Activated T-cell treated with anti-CD3 and anti-CD28 coated beads for 1 hour (primary cell): ENCODE measurements around the gene ROR1.

Experiments
- DNase-seq: peaks from one replicate; pipeline ENCODE4 v3.0.0-alpha.2; 2020; ENCODE audit warnings: low read depth

ROR1 gene

GRCh38 chr1:63936801-63937200, 163.0 kb downstream of the ROR1 start:
- DNase-seq, result no peak

DNA sequence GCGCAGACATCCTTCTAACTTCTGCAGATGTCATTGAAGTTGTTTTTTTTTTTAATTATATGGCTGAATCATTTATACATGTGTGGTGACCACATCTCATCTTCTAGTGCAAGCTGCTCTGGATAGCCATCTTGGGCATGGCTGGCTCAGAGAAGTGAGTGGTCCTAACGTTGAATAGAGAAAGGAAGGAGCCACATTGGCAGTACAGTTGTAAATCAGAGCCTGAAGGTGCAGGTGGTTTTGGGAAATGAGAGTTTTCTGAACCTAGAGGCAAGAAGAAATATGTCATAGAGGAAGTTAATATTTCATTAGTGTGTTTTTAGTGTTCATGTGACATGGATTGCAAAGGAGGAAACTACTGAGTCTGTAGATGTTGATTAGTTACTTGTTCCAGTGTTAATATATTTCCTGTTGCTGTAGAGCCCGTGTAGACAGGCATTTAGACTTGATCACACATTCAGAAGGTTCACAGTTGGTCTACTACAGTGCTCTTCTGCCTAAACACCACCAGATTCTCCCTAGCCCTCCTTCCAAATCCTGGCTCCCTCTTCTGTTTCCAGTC, 163.7 kb downstream of the ROR1 start:
- no peak for DNase-seq

- no peak for DNase-seq
Measured at GRCh38 chr1:63940440-63940839, 166.6 kb downstream of the ROR1 start.

GRCh38 chr1:63943393-63943792, 169.6 kb downstream of the ROR1 start:
- no peak for DNase-seq

DNA sequence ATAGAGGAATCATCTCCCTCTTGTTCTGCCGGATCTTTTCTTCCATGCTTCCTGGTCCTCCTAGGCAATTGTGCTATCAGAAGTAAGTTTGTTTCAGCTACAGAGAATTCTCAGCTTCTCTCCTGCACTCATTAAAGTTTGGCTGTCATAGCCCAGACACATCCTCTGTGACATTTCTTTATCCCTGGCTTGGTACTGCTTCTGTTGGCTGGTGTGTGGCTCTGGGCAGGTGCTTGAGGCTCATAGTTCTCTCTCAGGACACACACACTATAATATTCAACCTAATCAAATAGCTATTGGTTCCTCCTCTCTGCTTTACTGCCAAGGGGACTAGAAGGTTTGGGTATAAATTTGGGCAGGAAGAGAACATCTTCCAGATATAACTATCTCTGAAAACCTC, 172.1 kb downstream of the ROR1 start:
- no peak for DNase-seq

GRCh38 chr1:63946866-63947491, 173.2 kb downstream of the ROR1 start:
- DNase-seq, result no peak

DNA sequence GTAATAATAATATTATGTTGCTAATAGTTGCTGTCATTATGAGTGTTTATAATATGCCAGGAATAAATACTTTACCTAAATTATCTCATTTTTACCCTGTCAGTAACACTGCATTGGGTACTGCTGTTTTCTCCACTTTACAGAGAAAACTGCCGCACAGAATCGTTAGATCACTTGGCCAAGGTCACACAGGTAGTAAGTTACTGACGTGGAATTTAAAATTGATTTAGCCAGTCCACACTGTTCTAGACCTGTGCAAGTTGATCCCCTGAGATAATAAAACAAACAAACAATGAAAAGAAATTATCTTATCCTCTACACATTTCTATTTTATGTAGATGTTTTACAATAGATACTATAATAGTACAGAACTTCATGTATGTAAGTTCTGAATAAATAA, 174.1 kb downstream of the ROR1 start:
- DNase-seq, result no peak

GRCh38 chr1:63950023-63950422, 176.2 kb downstream of the ROR1 start:
- DNase-seq, result no peak

- no peak for DNase-seq
Measured at GRCh38 chr1:63951059-63951946, 177.5 kb downstream of the ROR1 start.

DNA sequence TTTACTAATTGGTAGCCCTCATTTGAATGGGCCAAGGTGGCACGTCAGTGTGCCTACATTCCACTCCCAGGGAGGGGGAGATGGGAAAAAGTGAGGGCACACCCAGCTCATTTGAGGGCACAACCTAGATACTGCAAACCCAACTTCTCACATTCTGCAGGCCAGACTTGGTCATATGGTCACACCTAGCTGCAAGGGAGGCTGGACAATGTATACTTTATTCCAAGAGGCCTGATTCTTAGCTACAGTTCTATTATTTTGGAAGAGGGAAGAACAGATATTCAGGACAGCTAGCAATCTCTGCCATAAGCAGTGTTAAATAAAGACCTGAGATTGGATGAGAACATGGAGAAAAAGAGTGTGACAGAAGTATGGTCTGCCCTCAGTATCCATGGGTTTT, 180.4 kb downstream of the ROR1 start:
- DNase-seq, result no peak

GRCh38 chr1:63955370-63956145, 181.7 kb downstream of the ROR1 start:
- no peak for DNase-seq

DNA sequence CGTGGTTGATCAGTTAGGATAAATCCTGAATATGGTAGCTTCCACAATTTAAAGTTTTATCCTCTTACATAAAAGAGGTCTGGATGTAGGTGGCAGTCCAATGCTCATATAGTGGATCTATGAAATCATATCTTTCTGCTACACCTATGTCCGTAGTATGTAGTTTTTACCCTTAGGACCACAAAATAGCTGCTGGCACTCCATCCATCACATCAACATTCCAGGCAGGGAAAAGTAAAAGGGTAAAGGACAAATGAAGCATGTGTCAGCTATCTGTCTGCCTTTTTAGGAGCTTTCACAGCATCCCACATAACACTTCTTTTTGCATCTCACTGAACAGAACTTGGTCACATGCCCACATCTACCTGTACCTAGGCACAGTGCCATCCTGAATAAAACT, 184.7 kb downstream of the ROR1 start:
- no peak for DNase-seq

DNA sequence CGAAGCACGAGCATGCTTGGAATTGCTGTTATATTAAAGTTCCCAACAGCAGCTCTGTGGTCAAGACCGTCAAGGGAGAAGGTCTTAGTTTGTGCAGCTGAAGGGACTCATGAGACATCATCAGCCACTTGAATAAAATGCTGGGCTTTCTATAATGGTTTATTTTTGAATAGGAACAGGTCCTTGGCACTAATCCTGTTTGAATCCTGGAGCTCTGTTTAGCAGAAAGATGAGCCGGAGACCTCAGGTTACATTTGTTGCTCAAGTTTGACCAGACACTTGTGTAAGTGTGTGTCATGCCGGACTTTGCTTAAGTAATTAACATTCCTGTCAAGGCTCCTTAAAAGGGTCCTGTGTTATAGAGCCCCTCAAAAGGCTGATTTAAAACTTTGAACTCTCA, 186.5 kb downstream of the ROR1 start:
- DNase-seq, result no peak

DNA sequence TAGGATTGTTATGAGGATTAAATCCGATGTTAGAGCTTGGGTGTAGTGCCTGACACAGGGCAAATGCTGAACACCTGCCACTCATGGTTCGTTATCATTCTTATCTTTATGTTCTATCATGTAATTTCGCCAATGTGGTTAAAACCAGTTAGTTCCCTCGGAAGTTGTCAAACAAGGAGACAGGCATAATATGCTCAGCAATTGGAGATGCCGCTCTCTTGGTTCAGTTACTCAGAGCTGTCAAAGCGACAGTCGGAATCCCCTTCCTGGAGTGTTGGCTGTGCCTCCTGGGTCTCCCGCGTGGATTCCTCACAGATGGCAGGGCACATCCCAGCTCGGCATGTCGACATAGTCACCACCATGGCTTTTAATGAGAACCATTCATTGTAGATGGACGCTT, 192.2 kb downstream of the ROR1 start:
- no peak for DNase-seq

DNA sequence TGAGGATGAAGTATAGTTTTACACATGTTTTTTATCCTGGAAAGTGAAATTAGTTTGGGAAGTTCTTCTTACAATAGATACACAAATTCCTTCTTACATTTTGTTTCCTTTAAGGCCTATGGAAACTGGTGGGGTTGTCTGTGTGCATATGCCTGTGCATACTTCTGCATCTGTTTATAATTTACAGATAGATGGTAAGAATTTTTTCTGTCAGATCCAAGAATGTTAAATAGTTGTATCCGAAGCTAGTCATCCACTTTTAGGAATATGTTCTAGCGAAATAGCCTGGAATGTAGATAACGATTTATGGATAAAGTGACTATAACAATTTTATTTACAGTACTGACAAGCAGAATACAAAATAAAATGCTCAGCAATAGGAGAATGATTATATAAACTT, 194.1 kb downstream of the ROR1 start:
- no peak for DNase-seq

- no peak for DNase-seq
Measured at GRCh38 chr1:63968663-63969440, 195.0 kb downstream of the ROR1 start.

DNA sequence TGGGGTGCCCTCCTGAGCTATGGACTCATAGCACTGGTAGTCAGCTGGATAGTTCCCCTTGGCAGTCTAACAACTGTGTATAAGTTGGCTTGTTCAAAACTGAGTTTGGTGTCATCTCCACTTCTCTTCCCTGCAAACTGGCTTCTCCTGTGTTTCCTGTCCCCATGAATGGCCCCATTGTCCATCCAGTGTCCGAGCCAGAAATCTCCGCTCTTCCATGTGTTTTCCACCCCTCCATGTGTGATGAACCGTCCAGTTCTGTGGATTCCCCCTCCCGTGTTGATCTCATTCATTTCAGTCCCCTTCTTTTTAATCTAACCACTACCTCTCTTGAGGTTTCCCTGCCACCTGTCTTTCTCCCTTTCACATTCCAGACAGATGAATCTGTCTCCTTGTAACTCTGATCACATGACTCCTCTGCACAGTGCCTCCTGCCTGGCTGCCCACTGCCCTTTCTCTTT, 195.7 kb downstream of the ROR1 start:
- DNase-seq, result no peak

GRCh38 chr1:63971557-63971956, 197.7 kb downstream of the ROR1 start:
- DNase-seq, result no peak

DNA sequence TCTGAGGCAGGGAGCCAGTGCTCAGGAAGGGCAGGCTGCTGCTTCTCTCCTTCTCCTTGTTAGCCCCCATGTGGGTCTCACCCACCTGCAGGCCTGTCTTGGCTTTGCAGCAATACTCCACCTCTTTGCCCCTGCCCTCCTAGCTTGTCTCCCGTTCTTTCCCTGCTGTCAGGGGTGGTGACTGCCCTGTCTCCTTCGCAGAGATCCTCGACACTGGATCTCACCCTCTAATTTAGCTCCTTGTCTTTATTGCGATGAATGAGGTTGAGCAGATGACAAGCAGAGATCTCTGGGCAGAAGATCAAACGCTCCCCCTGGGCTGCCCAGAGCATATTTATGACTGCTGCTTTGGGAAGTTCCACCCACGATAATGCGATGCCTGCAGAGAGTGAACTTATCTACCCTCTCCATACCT, 199.2 kb downstream of the ROR1 start:
- DNase-seq, result no peak

DNA sequence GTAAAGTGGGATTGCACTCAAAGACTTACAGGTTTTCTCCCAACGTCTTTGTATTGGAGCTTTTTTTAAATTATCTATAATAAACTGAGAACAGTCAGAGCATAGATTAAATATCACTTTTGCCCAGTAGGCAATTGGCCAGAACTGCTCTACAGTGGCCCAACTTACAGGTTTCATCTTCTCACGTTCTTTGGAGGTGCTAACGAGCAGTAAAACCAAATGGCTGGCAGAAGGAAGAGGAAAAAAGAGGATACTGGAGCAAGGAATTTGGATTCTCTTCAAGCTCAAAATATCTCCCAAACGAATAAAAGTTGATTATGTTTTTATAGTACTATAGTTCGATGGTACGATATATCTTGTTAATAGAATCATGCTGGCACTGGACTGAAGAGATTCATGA, 201.1 kb downstream of the ROR1 start:
- no peak for DNase-seq

DNA sequence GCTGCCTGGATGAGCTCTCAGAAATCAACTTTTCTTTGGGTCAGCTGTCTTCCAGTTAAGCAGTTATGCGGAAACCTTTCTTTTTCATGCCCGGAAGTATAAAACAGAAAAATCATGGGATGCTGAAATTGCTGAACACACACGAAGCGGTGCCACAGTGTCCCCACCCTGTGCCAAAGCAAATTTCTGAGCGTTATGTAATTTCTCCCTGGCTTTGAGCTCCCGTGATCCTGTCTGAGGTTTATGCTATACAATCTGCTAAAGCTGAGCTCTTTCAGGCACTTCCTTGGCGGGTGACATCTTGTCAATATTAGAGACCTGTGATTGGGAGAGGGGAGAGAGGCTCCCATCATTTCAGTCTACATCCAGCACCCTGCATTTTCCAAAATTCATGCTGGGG, 201.7 kb downstream of the ROR1 start:
- no peak for DNase-seq

DNA sequence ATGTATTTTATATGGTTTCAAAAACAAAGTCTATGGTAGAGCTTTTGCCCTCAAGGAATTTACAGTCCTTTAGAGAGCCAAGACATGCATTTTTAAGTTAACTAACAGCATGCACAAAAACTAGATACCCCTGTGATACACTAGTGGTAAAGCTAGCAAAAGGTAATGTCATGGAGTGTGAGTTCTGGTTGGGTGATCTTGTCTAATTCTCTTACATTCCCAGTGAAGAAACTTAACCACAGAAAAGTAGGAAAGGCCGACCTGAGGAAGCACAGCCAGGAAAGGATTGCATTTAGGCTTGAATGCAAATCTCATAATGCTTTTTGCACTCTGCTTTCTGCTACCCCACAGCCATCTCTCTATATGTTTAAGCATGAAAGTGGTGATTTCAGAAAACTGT, 202.2 kb downstream of the ROR1 start:
- DNase-seq, result no peak
